ENCODE data around the gene KCNJ1. TPM values are rescaled to one million over a fixed set of nuclear protein-coding genes. Genes with fewer than 3 reads are reported as not detected.
A peak's percentile ranks its signal among the peaks of the same experiment; 100 is the strongest.

KCNJ1 gene
- total RNA-seq, 6 experiments from 2014 or later, result not detected

- no peaks in the 10 kb centered on the region for H3K36me3 ChIP-seq
- intact Hi-C loops (cut with DNase I), result no loop called here
- 67% methylated on average over 6 of the region's 18 CpGs for WGBS (ENCODE audit: insufficient coverage, low coverage, low lambda C conversion rate, missing lambda C conversion rate)
- DNase-seq, result peak in 1 of 3 donors; percentile 27
- no peak overlapping the region for H3K27ac ChIP-seq
- TF ChIP-seq CTCF (IDR thresholded peaks at IDR 0.05) (no peak), POLR2A (IDR thresholded peaks at IDR 0.05) (no peak)
- no peak for ATAC-seq
- H3K27me3 ChIP-seq, result no peaks in the 10 kb centered on the region
- H3K4me3 ChIP-seq, result no peak overlapping the region
- H3K9me3 ChIP-seq, result no peaks in the 10 kb centered on the region
- no peaks in the 10 kb centered on the region for H3K4me1 ChIP-seq
Measured at GRCh38 chr11:128914216-128915148, 47.4 kb upstream of the KCNJ1 start.

GRCh38 chr11:128913806-128914205 lies 46.7 kb upstream of the KCNJ1 start:
- H3K4me1 ChIP-seq, result no peaks in the 10 kb centered on the region
- TF ChIP-seq POLR2A (IDR thresholded peaks at IDR 0.05) (no peak), CTCF (IDR thresholded peaks at IDR 0.05) (no peak)

GRCh38 chr11:128911701-128912100 lies 44.6 kb upstream of the KCNJ1 start:
- Histone ChIP-seq H3K9me3 (no peaks in the 10 kb centered on the region), H3K36me3 (no peaks in the 10 kb centered on the region), H3K27ac (no peak overlapping the region), H3K27me3 (no peaks in the 10 kb centered on the region), H3K4me3 (no peak overlapping the region), H3K4me1 (no peaks in the 10 kb centered on the region)
- TF ChIP-seq POLR2A (IDR thresholded peaks at IDR 0.05), result no peak
- ATAC-seq (no peak), DNase-seq (no peak)
- WGBS (ENCODE audit: insufficient coverage, low coverage, low lambda C conversion rate, missing lambda C conversion rate), result 100% methylated on average over 1 of the region's 18 CpGs
- intact Hi-C loops (cut with DNase I), result no loop called here

More at GRCh38 chr11:128913806-128914205, 46.7 kb upstream of the KCNJ1 start:
- ATAC-seq (no peak), DNase-seq (peak in 1 of 3 donors; percentile 39)
- Histone ChIP-seq H3K27me3 (no peaks in the 10 kb centered on the region), H3K4me3 (no peak overlapping the region), H3K9me3 (no peaks in the 10 kb centered on the region), H3K27ac (no peak overlapping the region), H3K36me3 (no peaks in the 10 kb centered on the region)
- WGBS (ENCODE audit: insufficient coverage, low coverage, low lambda C conversion rate, missing lambda C conversion rate), result 100% methylated on average over 1 of the region's 5 CpGs
- intact Hi-C loops (cut with DNase I), result no loop called here

- no peaks in the 10 kb centered on the region for H3K9me3 ChIP-seq
- no peak overlapping the region for H3K4me3 ChIP-seq
- no peak overlapping the region for H3K27ac ChIP-seq
- no peak for DNase-seq
- intact Hi-C loops (cut with DNase I), result no loop called here
- no peaks in the 10 kb centered on the region for H3K36me3 ChIP-seq
- no peaks in the 10 kb centered on the region for H3K4me1 ChIP-seq
- no peak for ATAC-seq
- TF ChIP-seq POLR2A (IDR thresholded peaks at IDR 0.05), result no peak
- 93% methylated on average over 3 of the region's 17 CpGs for whole genome bisulfite sequencing (ENCODE audit: insufficient coverage, low coverage, low lambda C conversion rate, missing lambda C conversion rate)
- peaks cover 0 to 4% of the 10 kb centered on the region in 2 donors for H3K27me3 ChIP-seq
Measured at GRCh38 chr11:128911239-128911638, 44.1 kb upstream of the KCNJ1 start.

- intact Hi-C loops (cut with DNase I), result no loop called here
- no peak for TF ChIP-seq POLR2A (IDR thresholded peaks at IDR 0.05)
- TF ChIP-seq CTCF (IDR thresholded peaks at IDR 0.05), result no peak
- Histone ChIP-seq H3K4me3 (no peak overlapping the region), H3K36me3 (no peaks in the 10 kb centered on the region), H3K4me1 (peaks cover 0 to 3% (median 0%) of the 10 kb centered on the region in 4 donors), H3K27me3 (peaks cover 0 to 6% of the 10 kb centered on the region in 2 donors), H3K9me3 (no peaks in the 10 kb centered on the region), H3K27ac (no peak overlapping the region)
- DNase-seq, result no peak
- no peak for ATAC-seq
- 84% methylated on average over 3 of the region's 3 CpGs for WGBS (ENCODE audit: insufficient coverage, low coverage, low lambda C conversion rate, missing lambda C conversion rate)
Measured at GRCh38 chr11:128910576-128910975, 43.5 kb upstream of the KCNJ1 start.

Measured in right lobe of liver (tissue), 6 donors.